Stimulated activated CD8-positive, alpha-beta memory T cell treated with anti-CD3 and anti-CD28 coated beads, Interleukin-12 subunit alpha, Interleukin-12 subunit beta, amount 100 ng/mL, for 24 hours (primary cell): Measurements from ENCODE around the gene SRL.
"Not testable (repeated sequence)": the region's sequence is repeated elsewhere in the genome, so short reads cannot be mapped to it uniquely, and the experiment has no call there.

Experiments
- DNase-seq: peaks from one replicate; pipeline ENCODE4 v3.0.0-alpha.2; 2020; ENCODE audit errors: extremely low read depth

SRL gene

DNA sequence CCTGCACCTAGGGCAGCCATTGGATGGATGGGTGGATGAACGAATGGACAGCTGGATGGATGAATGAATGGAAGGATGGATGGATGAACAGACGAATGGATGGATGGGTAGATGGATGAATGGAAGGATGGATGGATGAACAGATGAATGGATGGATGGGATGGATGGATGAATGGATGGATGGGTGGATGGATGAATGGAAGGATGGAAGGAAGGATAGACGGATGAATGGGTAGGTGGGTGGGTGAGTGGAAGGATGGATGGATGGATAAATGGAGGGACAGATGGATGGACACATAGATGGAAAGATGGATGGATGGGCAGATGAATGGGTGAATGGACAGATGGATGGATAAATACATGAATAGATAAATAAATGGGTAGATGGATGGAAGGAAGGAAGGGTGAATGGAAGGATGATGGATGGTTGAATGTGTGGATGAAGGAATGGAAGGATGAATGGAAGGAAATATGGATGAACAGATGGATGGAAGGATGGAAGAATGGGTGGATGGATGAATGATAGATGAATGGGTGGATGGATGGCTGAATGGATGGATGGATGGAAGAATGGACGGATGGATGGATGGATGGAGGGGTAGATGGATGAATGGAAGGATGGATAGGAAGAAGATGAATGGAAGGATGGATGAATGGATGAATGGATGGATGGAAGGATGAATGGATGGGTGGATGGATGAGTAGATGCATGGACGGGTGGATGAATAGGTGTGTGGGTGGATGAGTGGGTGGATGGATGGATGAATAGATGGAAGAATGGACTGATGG, 15.4 kb downstream of the SRL start:
- DNase-seq: no peak

DNA sequence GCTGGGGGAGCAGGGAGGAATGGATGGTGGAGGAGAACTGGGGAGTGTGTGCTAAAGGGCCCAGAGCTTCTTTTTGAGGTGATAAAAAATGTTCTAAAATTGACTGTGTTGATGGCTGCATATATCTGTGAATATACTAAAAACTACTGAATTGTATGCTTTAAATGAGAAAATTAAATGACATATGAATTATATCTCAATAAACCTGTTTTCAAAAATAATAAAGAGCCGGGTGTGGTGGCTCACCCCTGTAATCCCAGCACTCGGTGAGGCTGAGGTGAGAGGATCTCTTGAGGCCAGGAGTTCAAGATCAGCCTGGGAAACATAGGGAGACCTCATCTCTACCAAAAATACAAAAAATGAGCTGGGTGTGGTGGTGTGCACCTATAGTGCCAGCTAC, 16.8 kb downstream of the SRL start:
- no peak for DNase-seq

DNA sequence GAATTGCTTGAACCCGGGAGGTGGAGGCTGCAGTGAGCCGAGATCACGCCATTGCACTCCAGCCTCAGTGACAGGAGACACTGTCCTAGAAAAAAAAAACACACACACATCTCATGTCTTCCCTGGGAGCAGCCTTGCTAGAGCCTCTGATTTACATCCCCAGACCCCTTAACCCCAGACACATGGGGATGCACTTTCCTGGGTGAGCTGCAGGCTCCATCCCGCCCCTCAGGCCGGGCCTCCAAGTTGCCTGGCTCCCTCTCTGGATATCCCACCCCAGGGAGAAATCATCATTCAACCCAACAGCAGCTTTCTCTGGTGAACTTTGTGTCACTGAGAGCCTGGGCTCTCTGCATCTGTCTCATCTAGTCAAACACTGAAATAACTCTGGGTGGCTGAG, 21.5 kb downstream of the SRL start:
- DNase-seq: no peak

DNA sequence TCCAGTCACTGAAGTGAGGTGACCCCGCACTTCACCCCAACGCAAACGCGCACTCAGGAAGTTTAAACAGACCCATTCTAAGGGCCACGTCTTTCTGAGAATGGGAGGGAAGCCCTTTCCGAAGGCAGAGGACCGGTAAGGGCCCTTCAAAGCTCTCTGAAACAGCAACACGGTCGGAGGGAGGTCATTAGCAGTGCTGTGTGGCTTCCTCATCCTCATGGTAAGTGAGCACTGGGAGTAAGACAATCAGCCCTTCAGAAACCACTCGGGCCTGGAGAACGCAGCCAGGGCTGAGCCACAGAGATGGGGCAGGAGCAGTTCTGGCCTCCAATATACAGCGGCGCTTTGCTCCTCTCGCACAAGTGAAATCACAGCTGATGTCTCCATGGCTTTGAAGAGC, 23.7 kb downstream of the SRL start:
- no peak for DNase-seq

DNA sequence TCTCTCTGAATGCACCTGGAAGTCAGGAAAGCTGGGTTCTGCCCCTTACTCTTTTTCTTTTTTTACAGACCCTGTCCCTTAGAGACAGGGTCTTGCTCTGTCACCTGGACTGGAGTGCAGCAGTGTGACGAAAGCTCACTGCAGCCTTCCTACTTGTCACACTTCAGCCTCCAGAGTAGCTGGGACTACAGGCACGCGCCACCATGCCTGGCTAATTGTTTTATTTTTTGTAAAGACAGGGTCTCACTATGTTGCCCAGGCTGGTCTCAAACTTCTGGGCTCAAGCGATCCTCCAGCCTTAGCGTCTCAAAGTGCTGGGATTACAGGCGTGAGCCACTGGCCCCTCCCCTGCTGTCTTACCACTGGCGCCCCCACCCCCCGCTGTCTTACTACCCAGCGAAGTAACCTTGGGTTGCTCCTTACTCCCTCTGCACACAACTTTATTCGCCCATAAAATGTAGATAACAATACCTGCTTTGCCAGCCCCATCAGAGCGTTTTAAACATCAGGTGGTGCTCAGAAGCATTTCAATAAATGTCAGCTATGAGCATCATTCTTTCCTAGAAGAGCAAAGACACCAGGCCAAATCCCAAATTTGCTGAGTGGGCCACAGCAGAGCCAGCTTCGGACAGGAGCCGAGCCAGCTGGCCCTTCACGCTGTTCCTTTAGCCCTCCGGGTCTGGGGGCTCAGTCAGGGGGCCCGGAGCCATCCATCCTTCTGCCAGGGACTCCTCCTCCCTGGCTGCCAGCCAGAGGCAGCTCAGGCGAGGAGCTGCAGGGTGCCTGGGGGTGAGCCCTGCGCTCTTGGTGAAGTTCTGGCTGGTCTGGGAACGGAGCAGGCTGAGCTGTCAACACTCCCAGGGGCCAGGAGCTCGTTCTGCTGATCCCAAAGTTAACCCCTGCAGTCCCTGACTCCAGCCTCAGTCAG, 24.4 kb downstream of the SRL start:
- no peak for DNase-seq

DNA sequence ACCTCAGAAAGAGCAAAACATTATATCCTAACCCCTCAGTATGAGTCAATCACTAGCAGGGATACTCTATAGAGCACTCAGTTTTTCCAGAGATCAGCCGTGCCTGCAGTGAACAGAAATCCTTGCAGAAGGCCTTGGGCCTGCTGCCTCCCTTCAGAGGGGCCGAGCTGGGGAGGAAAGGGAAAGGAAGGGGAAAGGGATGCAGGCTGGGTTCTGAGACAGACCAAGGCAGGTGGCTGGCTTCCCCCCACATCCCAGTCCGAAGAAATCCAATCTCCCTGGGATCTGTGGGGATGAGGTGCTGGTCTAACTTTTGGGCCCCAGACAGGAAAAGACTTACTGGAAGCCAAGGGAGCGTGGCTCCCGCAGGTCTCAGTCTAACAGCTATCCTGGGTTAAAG, 25.3 kb downstream of the SRL start:
- no peak for DNase-seq

DNA sequence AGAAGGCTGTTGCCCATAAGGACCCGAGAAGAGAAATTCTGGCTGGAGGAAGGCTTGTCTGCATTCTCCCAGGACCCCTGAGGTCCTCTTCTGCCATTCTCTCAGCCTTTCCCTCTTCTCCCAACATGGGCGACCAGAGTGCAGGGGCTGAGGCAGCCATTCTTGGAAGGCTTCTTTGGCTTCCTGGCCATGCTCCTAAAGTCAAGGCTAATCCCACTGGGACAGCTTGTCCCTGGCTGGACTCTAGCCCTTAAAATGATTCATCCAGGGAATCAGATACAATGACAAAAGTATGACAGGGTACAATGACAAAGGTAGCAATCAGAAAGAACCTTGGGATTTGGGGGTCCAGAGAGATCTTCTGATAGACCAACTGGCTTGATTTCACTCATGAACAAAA, 26.8 kb downstream of the SRL start:
- DNase-seq: no peak

DNA sequence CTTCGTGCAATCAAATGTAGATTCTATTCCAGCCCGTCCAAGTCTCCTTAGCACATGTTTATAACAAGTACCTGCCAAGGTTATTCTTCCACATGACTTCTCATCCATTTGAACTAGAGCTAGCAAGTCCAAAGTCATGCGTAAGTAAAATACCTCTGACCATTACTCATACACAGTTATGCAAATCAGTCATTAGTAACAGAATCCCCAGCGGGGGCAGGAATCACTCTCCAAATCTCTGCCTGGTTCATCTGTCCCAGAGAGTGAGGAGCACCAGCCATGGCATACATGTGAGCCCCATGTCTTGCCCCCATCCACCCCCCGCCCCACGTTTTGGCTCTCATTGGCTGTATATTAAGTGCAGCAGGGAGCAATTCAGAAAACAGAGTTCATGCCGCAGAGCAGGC, 27.7 kb downstream of the SRL start:
- no peak for DNase-seq

DNA sequence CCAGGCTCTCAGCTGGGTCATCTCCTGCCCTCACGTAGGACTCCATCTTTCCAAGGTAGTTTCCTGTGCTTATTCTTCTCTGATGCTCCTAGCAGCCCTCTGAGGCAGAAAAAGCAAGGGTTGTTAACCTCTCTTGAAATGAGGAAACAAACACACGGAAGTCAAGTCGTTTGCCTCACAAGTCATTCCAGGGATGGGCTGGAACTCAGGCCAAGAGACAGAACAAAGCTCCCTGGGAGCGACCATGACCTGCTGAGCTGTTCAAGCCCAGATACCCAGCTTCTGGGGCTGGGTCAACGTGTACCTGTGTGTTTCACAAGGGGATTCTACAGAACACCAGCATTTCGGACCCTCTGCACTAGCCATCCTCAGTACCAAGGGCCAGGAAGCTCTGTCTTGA, 28.1 kb downstream of the SRL start:
- no peak for DNase-seq

DNA sequence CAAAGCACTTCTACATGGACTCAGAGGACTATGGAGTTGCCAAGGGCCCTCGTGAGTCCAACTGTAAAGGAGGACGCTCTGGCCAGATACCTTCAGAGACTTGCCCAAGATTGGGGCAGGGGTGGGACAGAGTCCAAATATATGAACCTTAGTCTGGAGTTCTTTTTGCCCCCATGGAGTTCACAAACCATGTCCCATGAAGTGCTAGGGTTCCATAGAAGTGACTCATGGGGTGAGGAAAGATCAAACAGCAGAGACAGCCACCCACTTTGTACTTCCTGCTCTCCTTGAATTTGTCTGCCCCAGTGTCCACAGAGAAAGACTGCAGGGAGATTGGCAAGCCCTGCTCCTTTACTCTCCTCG, 29.0 kb downstream of the SRL start:
- no peak for DNase-seq

DNA sequence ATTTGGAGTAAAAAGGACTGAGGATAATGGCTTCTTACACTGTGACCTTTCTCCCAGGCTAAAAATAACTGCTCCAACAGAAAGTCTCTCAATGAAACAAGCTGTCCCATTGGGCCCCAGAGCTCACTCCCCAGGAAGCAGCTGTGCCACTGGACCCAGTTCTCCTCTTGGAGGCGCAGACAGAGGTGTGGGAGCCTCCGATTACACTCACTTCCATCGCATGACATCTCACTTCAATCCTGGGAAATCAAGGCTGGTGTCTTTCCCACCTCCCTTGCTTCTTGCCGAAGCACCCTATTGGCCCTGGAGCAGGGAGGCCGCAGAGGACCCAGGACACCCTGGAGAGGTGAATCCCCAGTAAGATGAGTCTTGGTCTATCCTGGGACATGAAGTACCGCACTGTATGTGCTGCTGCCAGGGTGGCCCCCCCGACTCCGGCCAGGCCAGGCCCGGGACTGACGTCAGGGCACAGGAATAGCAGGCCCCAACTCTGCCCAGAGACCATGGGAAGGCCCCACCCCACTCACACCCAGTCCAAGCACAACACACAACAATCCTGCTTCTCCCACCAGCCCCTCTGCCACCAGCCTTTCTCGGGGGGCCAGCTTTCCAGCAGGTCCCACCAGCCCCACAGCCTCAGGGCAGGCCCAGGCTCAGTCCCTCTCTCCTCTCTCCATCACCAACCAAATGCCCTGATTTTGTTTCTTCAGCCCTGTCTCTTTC, 29.5 kb downstream of the SRL start:
- no peak for DNase-seq

DNA sequence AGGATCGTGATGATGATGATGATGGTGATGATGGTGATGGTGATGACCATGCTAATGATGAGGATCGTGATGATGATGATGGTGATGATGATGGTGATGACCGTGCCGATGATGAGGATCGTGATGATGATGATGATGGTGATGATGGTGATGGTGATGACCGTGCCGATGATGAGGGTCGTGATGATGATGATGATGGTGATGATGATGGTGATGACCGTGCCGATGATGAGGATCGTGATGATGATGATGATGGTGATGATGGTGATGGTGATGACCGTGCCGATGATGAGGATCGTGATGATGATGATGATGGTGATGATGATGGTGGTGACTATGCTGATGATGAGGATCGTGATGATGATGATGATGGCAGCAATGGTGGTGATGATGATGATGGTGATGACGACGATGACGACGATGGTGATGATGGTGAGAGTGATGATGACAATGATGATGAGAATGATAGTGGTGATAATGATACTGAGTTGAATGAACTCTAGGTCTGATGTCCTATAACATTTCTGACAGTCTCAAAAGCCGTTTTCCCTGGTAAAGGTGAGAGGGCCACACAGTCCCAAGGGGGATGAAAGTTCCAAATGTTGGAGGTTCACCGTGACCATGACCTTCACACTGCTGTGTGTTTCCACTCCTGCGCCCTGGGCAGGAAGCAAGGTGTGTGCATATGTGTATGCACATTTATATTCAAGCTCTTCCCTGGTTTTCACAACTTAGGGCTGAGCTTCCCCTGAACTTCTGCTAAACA, 30.3 kb downstream of the SRL start:
- DNase-seq: not testable (repeated sequence)

DNA sequence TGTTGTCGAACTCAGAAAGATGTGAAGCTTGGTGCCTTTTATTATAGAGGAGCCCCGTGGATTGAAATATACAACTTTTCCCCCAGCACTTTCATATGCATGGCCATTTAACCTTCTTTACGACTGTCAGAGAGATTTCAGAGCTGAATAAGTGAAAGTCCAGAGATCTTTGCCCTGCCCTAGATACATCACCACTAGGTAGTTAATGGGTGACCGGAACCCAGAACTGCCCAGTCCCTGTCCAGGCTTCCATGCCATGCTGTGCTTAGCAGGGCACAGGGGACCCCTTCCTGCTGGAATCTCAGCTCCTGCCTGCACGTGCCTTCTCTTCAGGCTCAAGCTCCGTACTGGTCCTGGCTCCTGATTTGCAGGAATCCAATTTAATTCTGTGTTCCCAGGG, 32.2 kb downstream of the SRL start:
- DNase-seq: no peak

DNA sequence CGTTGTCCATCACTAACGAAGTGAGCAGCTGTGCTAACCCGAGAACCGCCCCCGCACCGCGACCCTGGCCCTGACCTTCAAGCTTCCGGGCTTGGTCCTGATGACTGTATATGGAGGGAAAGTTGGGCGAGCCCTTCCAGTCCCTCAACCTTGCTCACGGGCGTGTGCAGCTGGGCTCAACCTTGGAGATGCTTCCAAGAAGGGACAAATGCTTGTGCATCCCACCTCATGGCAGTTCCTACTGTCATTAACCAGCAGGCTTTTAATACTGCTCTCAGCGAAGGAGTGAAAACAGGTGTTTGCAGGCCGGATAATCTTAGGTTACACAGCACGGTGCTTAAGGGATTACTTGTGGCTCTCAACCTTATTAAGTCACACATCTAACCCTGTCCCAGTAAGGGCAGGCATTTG, 33.5 kb downstream of the SRL start:
- no peak for DNase-seq

DNA sequence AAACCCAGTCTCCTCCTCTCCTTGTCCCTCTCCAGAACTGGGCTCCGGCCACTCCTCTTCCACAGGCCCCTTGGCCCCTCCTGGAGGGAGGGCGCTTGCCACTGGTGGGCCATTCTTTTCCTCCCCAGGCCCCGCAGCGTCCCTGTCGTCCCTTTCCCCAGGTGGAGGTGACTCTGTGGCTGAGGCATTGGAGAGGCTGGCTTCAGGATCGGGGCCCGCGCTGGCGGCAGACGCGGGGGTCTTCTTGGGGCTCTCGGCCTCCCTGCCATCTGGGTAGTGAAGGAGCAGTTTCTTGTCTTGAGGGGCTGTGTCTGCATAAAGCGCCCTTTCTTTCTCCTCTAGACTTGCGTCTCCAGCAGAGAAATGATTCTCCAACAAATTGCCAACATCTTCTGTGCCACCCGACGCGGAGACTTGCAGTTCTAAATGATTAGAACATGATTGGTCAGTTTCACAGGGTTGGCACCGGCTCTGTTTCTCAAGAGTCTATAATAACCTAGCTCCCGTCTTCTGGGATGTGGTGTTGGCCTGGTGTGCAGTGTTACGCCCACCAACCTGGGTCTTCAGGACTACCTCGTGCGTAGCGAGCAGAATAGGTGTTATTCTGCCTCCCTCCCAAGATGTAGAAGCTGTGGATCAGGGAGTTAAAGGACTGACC, 34.1 kb downstream of the SRL start:
- DNase-seq: no peak

DNA sequence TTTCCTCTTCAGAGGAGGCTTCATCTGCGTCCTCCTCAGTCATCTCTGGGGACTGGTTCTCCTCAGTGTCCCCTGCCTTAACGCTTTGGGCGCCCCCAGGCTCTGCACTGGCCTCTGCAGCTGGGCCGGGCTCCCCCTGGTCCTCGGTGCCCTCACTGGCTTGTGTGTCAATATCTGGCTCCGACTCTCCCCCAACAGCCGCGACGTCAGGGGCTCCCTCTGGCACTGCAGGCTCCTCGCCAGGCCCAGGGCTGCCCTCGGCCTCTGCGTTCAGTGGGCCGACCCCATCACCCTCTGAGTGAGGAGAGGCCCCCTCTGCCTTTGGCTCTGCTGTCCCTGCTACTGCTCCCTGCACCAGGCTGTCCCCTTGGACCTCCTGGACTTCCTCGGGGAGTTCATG, 34.7 kb downstream of the SRL start:
- no peak for DNase-seq

DNA sequence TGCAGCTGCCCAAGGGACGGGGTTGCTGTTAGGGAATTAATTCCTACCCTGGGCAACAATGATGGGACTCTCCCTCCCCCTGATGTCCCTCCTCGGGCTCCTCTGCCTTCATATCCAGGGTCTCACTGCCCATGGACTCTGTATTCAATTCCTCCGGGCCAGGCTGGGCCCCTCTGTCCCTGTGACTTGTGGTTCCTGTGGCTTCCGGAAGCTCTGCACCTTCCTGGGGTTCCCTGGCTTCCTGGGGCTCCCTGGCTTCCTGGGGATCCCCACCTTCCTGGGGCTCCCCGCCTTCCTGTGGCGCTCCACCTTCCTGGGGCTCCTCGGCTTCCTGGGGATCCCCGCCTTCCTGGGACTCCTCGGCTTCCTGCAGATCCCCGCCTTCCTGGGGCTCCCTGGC, 35.2 kb downstream of the SRL start:
- DNase-seq: no peak

DNA sequence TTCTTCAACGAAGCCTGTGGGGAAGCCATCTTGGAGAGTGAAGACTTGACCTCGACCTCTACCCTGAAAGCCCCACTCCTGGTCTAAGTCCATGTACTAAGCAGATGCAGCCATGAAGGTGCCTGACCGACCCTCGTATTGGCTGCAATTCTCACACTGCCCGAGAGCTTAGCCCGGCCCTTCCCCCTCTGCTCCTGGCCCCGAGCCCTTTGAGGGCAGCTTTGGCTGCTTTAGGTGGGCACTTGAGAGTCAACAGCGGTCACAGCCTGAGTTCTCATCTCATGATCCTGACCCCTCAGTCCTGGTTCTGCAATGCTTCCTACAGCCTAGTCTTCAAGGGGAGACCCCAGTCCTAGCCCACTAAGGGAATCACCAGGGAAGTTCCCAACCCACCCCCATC, 35.9 kb downstream of the SRL start:
- DNase-seq: no peak

DNA sequence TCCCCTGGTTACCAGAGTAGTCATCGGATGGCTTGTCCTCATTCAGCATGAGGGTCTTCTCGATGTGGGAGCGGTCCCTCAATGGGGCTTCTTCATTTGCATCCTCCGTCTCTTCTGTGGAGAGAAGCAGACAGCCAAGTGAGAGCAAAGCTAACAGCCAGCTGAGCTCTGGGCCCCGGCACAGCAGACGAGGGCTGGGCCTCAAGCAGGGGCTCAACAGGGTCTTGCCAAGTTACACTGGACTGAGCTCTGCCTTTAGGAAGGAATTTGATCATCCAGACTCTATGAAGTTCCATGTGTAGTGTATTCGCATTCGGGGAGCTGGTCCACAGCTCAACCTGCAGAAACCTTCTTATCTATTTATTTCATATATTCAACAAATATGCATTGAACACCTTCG, 37.4 kb downstream of the SRL start:
- DNase-seq: no peak

DNA sequence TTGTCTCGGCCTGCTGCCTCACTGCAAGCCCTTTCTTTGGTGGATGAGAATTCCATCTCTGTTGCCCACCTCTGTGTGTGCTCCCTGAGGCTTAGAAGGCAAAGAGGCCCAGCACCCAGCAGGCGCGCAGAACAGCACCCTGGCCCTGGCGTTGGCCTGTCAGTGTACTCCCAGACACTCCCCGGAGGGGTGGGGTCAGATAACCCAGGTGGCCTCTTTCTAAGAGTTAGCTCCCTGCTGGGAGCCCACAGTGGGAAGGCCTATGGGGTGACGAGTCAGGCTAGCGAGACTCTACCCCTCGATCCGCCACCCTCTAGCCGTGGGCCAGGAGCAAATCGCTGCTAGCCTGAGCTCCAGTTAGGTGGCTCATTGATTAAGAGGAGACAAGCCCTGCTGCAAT, 38.1 kb downstream of the SRL start:
- no peak for DNase-seq

DNA sequence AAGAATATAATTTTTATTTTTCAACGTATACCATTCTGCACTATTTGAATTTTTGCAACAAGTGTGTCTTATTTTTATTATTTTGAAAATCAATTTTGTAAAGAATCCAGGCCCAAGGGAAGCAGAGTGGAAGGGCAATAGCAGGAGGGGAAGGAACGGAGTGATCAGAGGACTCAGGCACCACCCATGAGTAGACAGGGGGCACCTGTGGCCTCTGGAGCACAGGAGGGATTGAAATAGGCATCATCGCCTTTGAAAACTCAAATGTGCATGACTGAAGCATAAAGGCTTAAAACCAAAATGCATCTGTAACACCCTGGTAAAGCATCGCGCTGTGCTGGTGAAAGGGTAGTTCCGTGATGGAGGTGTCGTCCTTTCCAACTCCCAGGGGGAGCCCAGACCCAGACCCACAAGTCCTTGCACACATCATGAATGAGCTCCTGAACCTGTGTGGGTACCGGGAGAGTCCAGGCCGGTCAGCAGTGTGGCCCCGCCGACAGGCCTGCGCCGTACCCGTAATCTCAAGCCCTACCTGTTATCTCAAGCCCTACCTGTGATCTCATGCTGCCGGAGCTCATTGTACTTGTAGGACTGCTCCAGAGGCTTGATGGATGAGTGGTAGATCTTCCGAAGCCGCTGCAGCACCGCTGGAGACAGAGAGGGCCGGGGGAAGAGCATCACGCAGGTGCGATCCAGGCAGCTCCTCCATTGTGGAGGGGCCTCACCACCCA, 39.1 kb downstream of the SRL start:
- no peak for DNase-seq
